Neural cell (in vitro differentiated cells): ENCODE results near the gene ADRB1. TPM values are rescaled to one million over a fixed set of nuclear protein-coding genes. Genes with fewer than 3 reads are reported as not detected.

ENCODE experiments used
- H2AFZ ChIP-seq: fragments of 200-600, 300-800 bp; sonication (generic), shearing (Covaris generic); 2 replicates; pipeline ENCODE4 v1.6.0; 2014; ENCODE audit warnings: low read depth, mild to moderate bottlenecking, antibody characterized with exemption, low read length, moderate library complexity
- H3F3A ChIP-seq: fragments of 200-600 bp; shearing (Covaris generic); 2 replicates; pipeline ENCODE4 v1.6.1; 2016; ENCODE audit warnings: mild to moderate bottlenecking, moderate library complexity, mixed read lengths, antibody characterized with exemption, low read length; ENCODE audit not compliant: insufficient read depth, poor library complexity, severe bottlenecking
- H3K27ac ChIP-seq: fragments of 200-600, 300-800 bp; sonication (generic), shearing (Covaris generic); 2 replicates; pipeline ENCODE4 v1.5.1; 2014; ENCODE audit warnings: mild to moderate bottlenecking, low read length, moderate library complexity
- H3K27me3 ChIP-seq: fragments of 300-800, 200-600 bp; sonication (generic), shearing (Covaris generic); 2 replicates; pipeline ENCODE4 v1.6.0; 2014; ENCODE audit warnings: mild to moderate bottlenecking, low read depth, low read length, moderate library complexity; ENCODE audit not compliant: insufficient read depth
- H3K36me3 ChIP-seq: fragments of 300-800, 200-600 bp; sonication (generic), shearing (Covaris generic); 2 replicates; pipeline ENCODE4 v1.5.1; 2014; ENCODE audit warnings: mild to moderate bottlenecking, antibody characterized with exemption, low read length, moderate library complexity; ENCODE audit not compliant: insufficient read depth
- H3K4me2 ChIP-seq: fragments of 300-800, 200-600 bp; sonication (generic), shearing (Covaris generic); 2 replicates; pipeline ENCODE4 v1.6.0; 2014; ENCODE audit warnings: mild to moderate bottlenecking, low read length
- H3K4me3 ChIP-seq: fragments of 300-800, 200-600 bp; sonication (generic), shearing (Covaris generic); 2 replicates; pipeline ENCODE4 v1.5.1; 2014; ENCODE audit warnings: mild to moderate bottlenecking, low read length, moderate library complexity
- H3K79me2 ChIP-seq: fragments of 200-600 bp; shearing (Covaris generic); replicated peaks from 2 replicates; pipeline ENCODE4 v1.6.0; 2014; ENCODE audit warnings: mild to moderate bottlenecking, low read length, moderate library complexity; ENCODE audit not compliant: insufficient read depth
- H3K9ac ChIP-seq: fragments of 300-800, 200-600 bp; sonication (generic), shearing (Covaris generic); 2 replicates; pipeline ENCODE4 v1.6.1; 2016; ENCODE audit warnings: mild to moderate bottlenecking, low read length, mixed read lengths
- H3K9me2 ChIP-seq: fragments of 200-600 bp; shearing (Covaris generic); 2 replicates; pipeline ENCODE4 v1.6.1; 2016; ENCODE audit warnings: mild to moderate bottlenecking, low read length, mixed read lengths; ENCODE audit not compliant: insufficient read depth
- H3K9me3 ChIP-seq: fragments of 200-600, 300-800 bp; sonication (generic), shearing (Covaris generic); 2 replicates; pipeline ENCODE4 v1.6.1; 2016; ENCODE audit warnings: mild to moderate bottlenecking, mixed run types, low read length, moderate library complexity, mixed read lengths
- H4K20me1 ChIP-seq: fragments of 200-600 bp; shearing (Covaris generic); 2 replicates; pipeline ENCODE4 v1.6.1; 2016; ENCODE audit warnings: mild to moderate bottlenecking, mixed run types; ENCODE audit not compliant: insufficient read depth
- EP300 ChIP-seq: fragments of 450-650 bp; conservative IDR thresholded peaks from 2 replicates; pipeline ENCODE4 v1.6.1; 2014; ENCODE audit warnings: antibody characterized with exemption, mild to moderate bottlenecking, moderate library complexity; ENCODE audit not compliant: poor library complexity, severe bottlenecking
- EZH2 ChIP-seq: fragments of 200-600, 300-800 bp; shearing (Covaris generic), sonication (generic); IDR thresholded peaks from 2 replicates; pipeline ENCODE4 v1.6.1; 2014; ENCODE audit warnings: antibody characterized with exemption, low read length, borderline replicate concordance, mild to moderate bottlenecking; ENCODE audit not compliant: insufficient read depth, poor library complexity, severe bottlenecking
- MXI1 ChIP-seq: fragments of 450-650 bp; conservative IDR thresholded peaks from 2 replicates; pipeline ENCODE4 v1.6.1; 2014; ENCODE audit warnings: antibody characterized with exemption, mild to moderate bottlenecking; ENCODE audit not compliant: poor library complexity, severe bottlenecking
- POLR2AphosphoS5 ChIP-seq: IDR thresholded peaks from 2 replicates; pipeline ENCODE4 v1.6.1; 2012
- RAD21 ChIP-seq: fragments of 450-650 bp; conservative IDR thresholded peaks from 2 replicates; pipeline ENCODE4 v1.6.1; 2014; ENCODE audit warnings: antibody characterized with exemption, mild to moderate bottlenecking, moderate library complexity
- SMC3 ChIP-seq: fragments of 450-650 bp; conservative IDR thresholded peaks from 2 replicates; pipeline ENCODE4 v1.6.1; 2014; ENCODE audit warnings: antibody characterized with exemption, mild to moderate bottlenecking, moderate library complexity; ENCODE audit not compliant: poor library complexity
- TAF1 ChIP-seq: IDR thresholded peaks from 2 replicates; pipeline ENCODE4 v1.6.1; 2012; ENCODE audit warnings: low read depth
- polyA plus RNA-seq: library from polyadenylated mRNA; depleted of rRNA; stranded (reverse); fragments of >200 nt; gene quantifications from 2 replicates; pipeline ENCODE4 v1.2.3, GENCODE V29; 2014
- TF ChIP-seq, protein P1 (sequence below): IDR thresholded peaks from 2 replicates; pipeline ENCODE4 v1.6.1; 2012; ENCODE audit warnings: borderline replicate concordance
- TF ChIP-seq, protein P2 (sequence below): fragments of 450-650 bp; IDR thresholded peaks from 2 replicates; pipeline ENCODE4 v1.5.1; 2014; ENCODE audit warnings: antibody characterized with exemption, mild to moderate bottlenecking, moderate library complexity; ENCODE audit not compliant: poor library complexity, severe bottlenecking

Gene ADRB1
- polyA plus RNA-seq, 1 donor from 2014 or later, result not detected

DNA sequence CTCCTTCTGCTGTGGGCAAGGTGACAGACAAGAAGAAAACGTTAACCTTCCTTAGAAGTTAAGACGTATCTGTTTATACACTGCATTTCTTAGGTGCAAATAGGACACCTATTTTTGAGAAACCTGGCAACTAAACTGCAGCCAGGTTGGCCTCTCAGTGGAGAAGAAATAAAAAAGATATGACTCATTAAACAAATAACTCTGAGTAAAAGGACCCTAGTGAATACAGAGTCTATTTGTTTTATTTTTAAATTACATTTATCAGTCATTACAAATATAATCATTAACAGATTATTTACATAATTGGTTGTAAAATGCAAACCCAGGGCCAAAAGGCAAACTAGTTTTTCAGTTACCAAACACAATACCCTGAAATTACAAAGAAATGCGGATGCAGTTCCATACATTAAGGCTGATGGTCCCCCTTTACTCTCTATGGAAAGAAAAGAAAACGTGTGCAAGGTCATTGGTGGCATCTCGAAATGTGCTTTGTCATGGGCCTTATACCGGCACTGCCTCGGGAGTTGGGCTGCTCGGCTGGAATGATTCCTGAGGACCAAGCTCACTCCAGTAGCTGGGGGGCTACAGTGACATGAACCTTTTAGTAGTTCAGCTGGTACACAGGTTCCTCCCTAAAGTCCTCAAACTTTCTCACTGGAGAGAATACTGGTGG lies 38.4 kb downstream of the ADRB1 start:
- Histone ChIP-seq H3K4me3 (no peak overlapping the region), H3K4me2 (no peak overlapping the region), H3K27ac (no peak overlapping the region), H3K9me3 (no peaks in the 10 kb centered on the region), H3F3A (no peaks in the 10 kb centered on the region), H3K9ac (no peak overlapping the region), H3K9me2 (no peaks in the 10 kb centered on the region), H3K79me2 (no peaks in the 10 kb centered on the region), H3K27me3 (no peaks in the 10 kb centered on the region), H3K36me3 (no peaks in the 10 kb centered on the region), H2AFZ (no peak overlapping the region), H4K20me1 (no peaks in the 10 kb centered on the region)
- TF ChIP-seq EP300, result no peak
- TF ChIP-seq SMC3, result no peak
- no peak for TF ChIP-seq MXI1
- TF ChIP-seq, protein P1, sequence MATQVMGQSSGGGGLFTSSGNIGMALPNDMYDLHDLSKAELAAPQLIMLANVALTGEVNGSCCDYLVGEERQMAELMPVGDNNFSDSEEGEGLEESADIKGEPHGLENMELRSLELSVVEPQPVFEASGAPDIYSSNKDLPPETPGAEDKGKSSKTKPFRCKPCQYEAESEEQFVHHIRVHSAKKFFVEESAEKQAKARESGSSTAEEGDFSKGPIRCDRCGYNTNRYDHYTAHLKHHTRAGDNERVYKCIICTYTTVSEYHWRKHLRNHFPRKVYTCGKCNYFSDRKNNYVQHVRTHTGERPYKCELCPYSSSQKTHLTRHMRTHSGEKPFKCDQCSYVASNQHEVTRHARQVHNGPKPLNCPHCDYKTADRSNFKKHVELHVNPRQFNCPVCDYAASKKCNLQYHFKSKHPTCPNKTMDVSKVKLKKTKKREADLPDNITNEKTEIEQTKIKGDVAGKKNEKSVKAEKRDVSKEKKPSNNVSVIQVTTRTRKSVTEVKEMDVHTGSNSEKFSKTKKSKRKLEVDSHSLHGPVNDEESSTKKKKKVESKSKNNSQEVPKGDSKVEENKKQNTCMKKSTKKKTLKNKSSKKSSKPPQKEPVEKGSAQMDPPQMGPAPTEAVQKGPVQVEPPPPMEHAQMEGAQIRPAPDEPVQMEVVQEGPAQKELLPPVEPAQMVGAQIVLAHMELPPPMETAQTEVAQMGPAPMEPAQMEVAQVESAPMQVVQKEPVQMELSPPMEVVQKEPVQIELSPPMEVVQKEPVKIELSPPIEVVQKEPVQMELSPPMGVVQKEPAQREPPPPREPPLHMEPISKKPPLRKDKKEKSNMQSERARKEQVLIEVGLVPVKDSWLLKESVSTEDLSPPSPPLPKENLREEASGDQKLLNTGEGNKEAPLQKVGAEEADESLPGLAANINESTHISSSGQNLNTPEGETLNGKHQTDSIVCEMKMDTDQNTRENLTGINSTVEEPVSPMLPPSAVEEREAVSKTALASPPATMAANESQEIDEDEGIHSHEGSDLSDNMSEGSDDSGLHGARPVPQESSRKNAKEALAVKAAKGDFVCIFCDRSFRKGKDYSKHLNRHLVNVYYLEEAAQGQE, result no peak
- TF ChIP-seq RAD21, result no peak

DNA sequence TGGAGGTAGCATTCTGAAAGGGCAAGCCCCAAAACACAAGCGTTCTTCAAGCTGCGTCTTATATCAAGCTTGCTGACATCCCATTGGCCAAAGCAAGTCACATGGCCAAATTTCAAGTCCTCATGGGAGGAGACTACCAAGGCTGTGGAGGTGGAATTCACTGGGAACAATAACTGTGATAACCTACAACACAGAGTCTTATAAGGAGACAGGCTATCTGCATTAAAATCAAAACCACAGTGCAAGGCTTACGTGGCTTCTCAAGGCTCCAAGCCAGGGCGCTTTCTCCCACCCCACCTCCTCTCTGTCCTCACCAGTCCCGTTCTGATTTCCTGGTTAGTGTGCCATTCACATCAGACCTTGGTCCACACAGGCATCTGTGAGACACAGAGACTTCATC lies 39.4 kb downstream of the ADRB1 start:
- Histone ChIP-seq H3K9me2 (no peaks in the 10 kb centered on the region), H3K79me2 (no peaks in the 10 kb centered on the region), H3K9ac (no peak overlapping the region), H4K20me1 (no peaks in the 10 kb centered on the region), H3K36me3 (no peaks in the 10 kb centered on the region), H3F3A (no peaks in the 10 kb centered on the region), H3K4me3 (no peak overlapping the region), H3K27me3 (no peaks in the 10 kb centered on the region), H2AFZ (no peak overlapping the region), H3K9me3 (no peaks in the 10 kb centered on the region), H3K4me2 (no peak overlapping the region), H3K27ac (no peak overlapping the region)
- TF ChIP-seq, protein P2, sequence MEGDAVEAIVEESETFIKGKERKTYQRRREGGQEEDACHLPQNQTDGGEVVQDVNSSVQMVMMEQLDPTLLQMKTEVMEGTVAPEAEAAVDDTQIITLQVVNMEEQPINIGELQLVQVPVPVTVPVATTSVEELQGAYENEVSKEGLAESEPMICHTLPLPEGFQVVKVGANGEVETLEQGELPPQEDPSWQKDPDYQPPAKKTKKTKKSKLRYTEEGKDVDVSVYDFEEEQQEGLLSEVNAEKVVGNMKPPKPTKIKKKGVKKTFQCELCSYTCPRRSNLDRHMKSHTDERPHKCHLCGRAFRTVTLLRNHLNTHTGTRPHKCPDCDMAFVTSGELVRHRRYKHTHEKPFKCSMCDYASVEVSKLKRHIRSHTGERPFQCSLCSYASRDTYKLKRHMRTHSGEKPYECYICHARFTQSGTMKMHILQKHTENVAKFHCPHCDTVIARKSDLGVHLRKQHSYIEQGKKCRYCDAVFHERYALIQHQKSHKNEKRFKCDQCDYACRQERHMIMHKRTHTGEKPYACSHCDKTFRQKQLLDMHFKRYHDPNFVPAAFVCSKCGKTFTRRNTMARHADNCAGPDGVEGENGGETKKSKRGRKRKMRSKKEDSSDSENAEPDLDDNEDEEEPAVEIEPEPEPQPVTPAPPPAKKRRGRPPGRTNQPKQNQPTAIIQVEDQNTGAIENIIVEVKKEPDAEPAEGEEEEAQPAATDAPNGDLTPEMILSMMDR, result no peak
- TF ChIP-seq POLR2AphosphoS5 (no peak), EP300 (no peak), EZH2 (no peak), MXI1 (no peak), TAF1 (no peak), SMC3 (no peak), RAD21 (no peak)
- TF ChIP-seq, protein P1, result no peak
